Mammary epithelial cell (primary cell): ENCODE data around the gene MYCBPAP.

Source experiments
- CTCF ChIP-seq, 2 donors: IDR thresholded peaks in 1 of 2; conservative IDR thresholded peaks in 1 of 2; 2 replicates each; pipeline ENCODE4 v1.5.1; 2011 to 2012; ENCODE audit warnings: inconsistent platforms in 2 of 2, low read length in 2 of 2, mild to moderate bottlenecking in 2 of 2, control low read depth in 1 of 2, low read depth in 1 of 2; ENCODE audit not compliant: insufficient read depth in 1 of 2; ENCODE audit errors: extremely low read depth in 1 of 2
- EZH2 ChIP-seq: IDR thresholded peaks from 2 replicates; pipeline ENCODE4 v1.6.1; 2012; ENCODE audit warnings: low read length, inconsistent platforms, borderline replicate concordance

GRCh38 chr17:50563092-50563511, 54.9 kb downstream of the MYCBPAP start:
- TF ChIP-seq CTCF (conservative IDR thresholded peaks at IDR 0.05 in 1 of 2, IDR thresholded peaks at IDR 0.05 in 1 of 2; ENCODE audit: extremely low read depth in 1 of 2, insufficient read depth in 1 of 2, low read depth in 1 of 2, low read length in 2 of 2) (no peak), EZH2 (no peak)
